Measurements from ENCODE around the gene NHLRC4. TPM values are rescaled to one million over a fixed set of nuclear protein-coding genes. Genes with fewer than 3 reads are reported as not detected.
A peak's percentile ranks its signal among the peaks of the same experiment; 100 is the strongest.

Gene NHLRC4
- total and polyA plus RNA-seq, 2 donors (not counting 1 experiment from before 2014, with no cell fraction given), result 0.66 to 3.3 TPM

GRCh38 chr16:588889-589657 lies 22.3 kb downstream of the NHLRC4 start:
- DNase-seq (ENCODE audit: low read depth in 2 of 2), result peak; percentile 92 to 96
- peaks cover 16% of the 10 kb centered on the region for H3K4me1 ChIP-seq (ENCODE audit: control insufficient read depth, extremely low read depth, insufficient read depth, low read length)
- H3K9ac ChIP-seq (ENCODE audit: insufficient read depth, low read length), result peak overlapping the region; percentile 94
- H3K36me3 ChIP-seq (ENCODE audit: control insufficient read depth, insufficient read depth, low read length), result no peaks in the 10 kb centered on the region
- H4K20me1 ChIP-seq (ENCODE audit: control insufficient read depth, extremely low read depth, insufficient read depth, low read length), result no peaks in the 10 kb centered on the region
- H3K4me2 ChIP-seq (ENCODE audit: extremely low read depth, insufficient read depth, low read length), result peak overlapping the region; percentile 81
- peak overlapping the region; percentile 60 to 94 (median 87) for H3K4me3 ChIP-seq (replicated peaks in 1 of 4; ENCODE audit: control extremely low read depth in 1 of 4, insufficient read depth in 1 of 4, low read depth in 3 of 4, low read length in 4 of 4)
- peaks cover 15% of the 10 kb centered on the region for H3K79me2 ChIP-seq (ENCODE audit: control insufficient read depth, insufficient read depth, low read length)
- no peak for TF ChIP-seq EZH2 (IDR thresholded peaks at IDR 0.05; ENCODE audit: low read length, missing control alignments)
- TF ChIP-seq CTCF (conservative IDR thresholded peaks at IDR 0.05 in 1 of 2, IDR thresholded peaks at IDR 0.05 in 1 of 2; ENCODE audit: low read depth in 1 of 2, low read length in 2 of 2), result no peak
- peak overlapping the region; percentile 90 for H3K27ac ChIP-seq (ENCODE audit: insufficient read depth, low read length)
- peak overlapping the region; percentile 92 for H2AFZ ChIP-seq (ENCODE audit: low read length)
- no peaks in the 10 kb centered on the region for H3K27me3 ChIP-seq (ENCODE audit: control insufficient read depth, insufficient read depth, low read length)
- H3K9me3 ChIP-seq (ENCODE audit: control insufficient read depth, insufficient read depth, low read depth, low read length), result no peaks in the 10 kb centered on the region

- H3K36me3 ChIP-seq (ENCODE audit: control insufficient read depth, insufficient read depth, low read length), result no peaks in the 10 kb centered on the region
- no peaks in the 10 kb centered on the region for H3K27me3 ChIP-seq (ENCODE audit: control insufficient read depth, insufficient read depth, low read length)
- peak within 1 kb of the TSS; percentile 92 for H2AFZ ChIP-seq (ENCODE audit: low read length)
- H3K27ac ChIP-seq (ENCODE audit: insufficient read depth, low read length), result peak within 1 kb of the TSS; percentile 90
- peak within 1 kb of the TSS; percentile 94 for H3K9ac ChIP-seq (ENCODE audit: insufficient read depth, low read length)
- peak within 1 kb of the TSS; percentile 60 to 94 (median 90) for H3K4me3 ChIP-seq (replicated peaks in 1 of 4; ENCODE audit: control extremely low read depth in 1 of 4, insufficient read depth in 1 of 4, low read depth in 3 of 4, low read length in 4 of 4)
- H3K4me1 ChIP-seq (ENCODE audit: control insufficient read depth, extremely low read depth, insufficient read depth, low read length), result peaks cover 16% of the 10 kb centered on the region
- H3K4me2 ChIP-seq (ENCODE audit: extremely low read depth, insufficient read depth, low read length), result peak within 1 kb of the TSS; percentile 99
- H3K79me2 ChIP-seq (ENCODE audit: control insufficient read depth, insufficient read depth, low read length), result peaks cover 18% of the 10 kb centered on the region
- DNase-seq (ENCODE audit: low read depth in 2 of 2), result peak; percentile 97 to 98
- H4K20me1 ChIP-seq (ENCODE audit: control insufficient read depth, extremely low read depth, insufficient read depth, low read length), result no peaks in the 10 kb centered on the region
- no peaks in the 10 kb centered on the region for H3K9me3 ChIP-seq (ENCODE audit: control insufficient read depth, insufficient read depth, low read depth, low read length)
- TF ChIP-seq CTCF (conservative IDR thresholded peaks at IDR 0.05 in 1 of 2, IDR thresholded peaks at IDR 0.05 in 1 of 2; ENCODE audit: low read depth in 1 of 2, low read length in 2 of 2) (no peak), EZH2 (IDR thresholded peaks at IDR 0.05; ENCODE audit: low read length, missing control alignments) (no peak)
Measured at GRCh38 chr16:589658-590187, 22.9 kb downstream of the NHLRC4 start, which contains the start of gene RAB40C. Gene RAB40C, plus strand, starts transcription at chr16:590066. Its CDS starts 226 bp downstream, at chr16:590292.

- Histone ChIP-seq H3K27me3 (ENCODE audit: control insufficient read depth, insufficient read depth, low read length) (no peaks in the 10 kb centered on the region), H3K36me3 (ENCODE audit: control insufficient read depth, insufficient read depth, low read length) (no peaks in the 10 kb centered on the region), H3K4me3 (replicated peaks in 1 of 4; ENCODE audit: control extremely low read depth in 1 of 4, insufficient read depth in 1 of 4, low read depth in 3 of 4, low read length in 4 of 4) (peak overlapping the region; percentile 57 to 88 (median 86)), H4K20me1 (ENCODE audit: control insufficient read depth, extremely low read depth, insufficient read depth, low read length) (no peaks in the 10 kb centered on the region), H3K79me2 (ENCODE audit: control insufficient read depth, insufficient read depth, low read length) (peaks cover 19% of the 10 kb centered on the region), H3K4me1 (ENCODE audit: control insufficient read depth, extremely low read depth, insufficient read depth, low read length) (peaks cover 16% of the 10 kb centered on the region), H3K9ac (ENCODE audit: insufficient read depth, low read length) (peak overlapping the region; percentile 74), H3K27ac (ENCODE audit: insufficient read depth, low read length) (peak overlapping the region; percentile 61), H3K4me2 (ENCODE audit: extremely low read depth, insufficient read depth, low read length) (peak overlapping the region; percentile 99), H3K9me3 (ENCODE audit: control insufficient read depth, insufficient read depth, low read depth, low read length) (no peaks in the 10 kb centered on the region), H2AFZ (ENCODE audit: low read length) (peak overlapping the region; percentile 68)
- TF ChIP-seq CTCF (conservative IDR thresholded peaks at IDR 0.05 in 1 of 2, IDR thresholded peaks at IDR 0.05 in 1 of 2; ENCODE audit: low read depth in 1 of 2, low read length in 2 of 2) (no peak), EZH2 (IDR thresholded peaks at IDR 0.05; ENCODE audit: low read length, missing control alignments) (no peak)
- DNase-seq (ENCODE audit: low read depth in 2 of 2), result peak; percentile 37 to 41
Measured at GRCh38 chr16:590188-590814, 23.5 kb downstream of the NHLRC4 start.
